Neural cell (in vitro differentiated cells): ENCODE results near the gene WDR37. TPM values are rescaled to one million over a fixed set of nuclear protein-coding genes. Genes with fewer than 3 reads are reported as not detected.

ENCODE experiments used
- H2AFZ ChIP-seq: fragments of 200-600, 300-800 bp; sonication (generic), shearing (Covaris generic); 2 replicates; pipeline ENCODE4 v1.6.0; 2014; ENCODE audit warnings: low read depth, mild to moderate bottlenecking, antibody characterized with exemption, low read length, moderate library complexity
- H3F3A ChIP-seq: fragments of 200-600 bp; shearing (Covaris generic); 2 replicates; pipeline ENCODE4 v1.6.1; 2016; ENCODE audit warnings: mild to moderate bottlenecking, moderate library complexity, mixed read lengths, antibody characterized with exemption, low read length; ENCODE audit not compliant: insufficient read depth, poor library complexity, severe bottlenecking
- H3K27ac ChIP-seq: fragments of 200-600, 300-800 bp; sonication (generic), shearing (Covaris generic); 2 replicates; pipeline ENCODE4 v1.5.1; 2014; ENCODE audit warnings: mild to moderate bottlenecking, low read length, moderate library complexity
- H3K27me3 ChIP-seq: fragments of 300-800, 200-600 bp; sonication (generic), shearing (Covaris generic); 2 replicates; pipeline ENCODE4 v1.6.0; 2014; ENCODE audit warnings: mild to moderate bottlenecking, low read depth, low read length, moderate library complexity; ENCODE audit not compliant: insufficient read depth
- H3K36me3 ChIP-seq: fragments of 300-800, 200-600 bp; sonication (generic), shearing (Covaris generic); 2 replicates; pipeline ENCODE4 v1.5.1; 2014; ENCODE audit warnings: mild to moderate bottlenecking, antibody characterized with exemption, low read length, moderate library complexity; ENCODE audit not compliant: insufficient read depth
- H3K4me2 ChIP-seq: fragments of 300-800, 200-600 bp; sonication (generic), shearing (Covaris generic); 2 replicates; pipeline ENCODE4 v1.6.0; 2014; ENCODE audit warnings: mild to moderate bottlenecking, low read length
- H3K4me3 ChIP-seq: fragments of 300-800, 200-600 bp; sonication (generic), shearing (Covaris generic); 2 replicates; pipeline ENCODE4 v1.5.1; 2014; ENCODE audit warnings: mild to moderate bottlenecking, low read length, moderate library complexity
- H3K79me2 ChIP-seq: fragments of 200-600 bp; shearing (Covaris generic); replicated peaks from 2 replicates; pipeline ENCODE4 v1.6.0; 2014; ENCODE audit warnings: mild to moderate bottlenecking, low read length, moderate library complexity; ENCODE audit not compliant: insufficient read depth
- H3K9ac ChIP-seq: fragments of 300-800, 200-600 bp; sonication (generic), shearing (Covaris generic); 2 replicates; pipeline ENCODE4 v1.6.1; 2016; ENCODE audit warnings: mild to moderate bottlenecking, low read length, mixed read lengths
- H3K9me2 ChIP-seq: fragments of 200-600 bp; shearing (Covaris generic); 2 replicates; pipeline ENCODE4 v1.6.1; 2016; ENCODE audit warnings: mild to moderate bottlenecking, low read length, mixed read lengths; ENCODE audit not compliant: insufficient read depth
- H3K9me3 ChIP-seq: fragments of 200-600, 300-800 bp; sonication (generic), shearing (Covaris generic); 2 replicates; pipeline ENCODE4 v1.6.1; 2016; ENCODE audit warnings: mild to moderate bottlenecking, mixed run types, low read length, moderate library complexity, mixed read lengths
- H4K20me1 ChIP-seq: fragments of 200-600 bp; shearing (Covaris generic); 2 replicates; pipeline ENCODE4 v1.6.1; 2016; ENCODE audit warnings: mild to moderate bottlenecking, mixed run types; ENCODE audit not compliant: insufficient read depth
- EP300 ChIP-seq: fragments of 450-650 bp; conservative IDR thresholded peaks from 2 replicates; pipeline ENCODE4 v1.6.1; 2014; ENCODE audit warnings: antibody characterized with exemption, mild to moderate bottlenecking, moderate library complexity; ENCODE audit not compliant: poor library complexity, severe bottlenecking
- EZH2 ChIP-seq: fragments of 200-600, 300-800 bp; shearing (Covaris generic), sonication (generic); IDR thresholded peaks from 2 replicates; pipeline ENCODE4 v1.6.1; 2014; ENCODE audit warnings: antibody characterized with exemption, low read length, borderline replicate concordance, mild to moderate bottlenecking; ENCODE audit not compliant: insufficient read depth, poor library complexity, severe bottlenecking
- MXI1 ChIP-seq: fragments of 450-650 bp; conservative IDR thresholded peaks from 2 replicates; pipeline ENCODE4 v1.6.1; 2014; ENCODE audit warnings: antibody characterized with exemption, mild to moderate bottlenecking; ENCODE audit not compliant: poor library complexity, severe bottlenecking
- POLR2AphosphoS5 ChIP-seq: IDR thresholded peaks from 2 replicates; pipeline ENCODE4 v1.6.1; 2012
- RAD21 ChIP-seq: fragments of 450-650 bp; conservative IDR thresholded peaks from 2 replicates; pipeline ENCODE4 v1.6.1; 2014; ENCODE audit warnings: antibody characterized with exemption, mild to moderate bottlenecking, moderate library complexity
- SMC3 ChIP-seq: fragments of 450-650 bp; conservative IDR thresholded peaks from 2 replicates; pipeline ENCODE4 v1.6.1; 2014; ENCODE audit warnings: antibody characterized with exemption, mild to moderate bottlenecking, moderate library complexity; ENCODE audit not compliant: poor library complexity
- TAF1 ChIP-seq: IDR thresholded peaks from 2 replicates; pipeline ENCODE4 v1.6.1; 2012; ENCODE audit warnings: low read depth
- polyA plus RNA-seq: library from polyadenylated mRNA; depleted of rRNA; stranded (reverse); fragments of >200 nt; gene quantifications from 2 replicates; pipeline ENCODE4 v1.2.3, GENCODE V29; 2014
- TF ChIP-seq, protein P1 (sequence below): IDR thresholded peaks from 2 replicates; pipeline ENCODE4 v1.6.1; 2012; ENCODE audit warnings: borderline replicate concordance
- TF ChIP-seq, protein P2 (sequence below): fragments of 450-650 bp; IDR thresholded peaks from 2 replicates; pipeline ENCODE4 v1.5.1; 2014; ENCODE audit warnings: antibody characterized with exemption, mild to moderate bottlenecking, moderate library complexity; ENCODE audit not compliant: poor library complexity, severe bottlenecking

Gene WDR37
- polyA plus RNA-seq, 1 donor from 2014 or later, result 32.3 TPM

- H3K4me3 ChIP-seq, result no peak overlapping the region
- H3K9ac ChIP-seq, result no peak overlapping the region
- no peak overlapping the region for H2AFZ ChIP-seq
- no peaks in the 10 kb centered on the region for H3K9me3 ChIP-seq
- H3K9me2 ChIP-seq, result no peaks in the 10 kb centered on the region
- no peaks in the 10 kb centered on the region for H3K27me3 ChIP-seq
- no peaks in the 10 kb centered on the region for H4K20me1 ChIP-seq
- no peaks in the 10 kb centered on the region for H3K79me2 ChIP-seq
- no peak overlapping the region for H3K4me2 ChIP-seq
- no peaks in the 10 kb centered on the region for H3F3A ChIP-seq
- no peaks in the 10 kb centered on the region for H3K36me3 ChIP-seq
- no peak overlapping the region for H3K27ac ChIP-seq
- TF ChIP-seq RAD21 (no peak), POLR2AphosphoS5 (no peak), SMC3 (no peak), TAF1 (no peak), EZH2 (no peak), MXI1 (no peak), EP300 (no peak)
- TF ChIP-seq, protein P1, sequence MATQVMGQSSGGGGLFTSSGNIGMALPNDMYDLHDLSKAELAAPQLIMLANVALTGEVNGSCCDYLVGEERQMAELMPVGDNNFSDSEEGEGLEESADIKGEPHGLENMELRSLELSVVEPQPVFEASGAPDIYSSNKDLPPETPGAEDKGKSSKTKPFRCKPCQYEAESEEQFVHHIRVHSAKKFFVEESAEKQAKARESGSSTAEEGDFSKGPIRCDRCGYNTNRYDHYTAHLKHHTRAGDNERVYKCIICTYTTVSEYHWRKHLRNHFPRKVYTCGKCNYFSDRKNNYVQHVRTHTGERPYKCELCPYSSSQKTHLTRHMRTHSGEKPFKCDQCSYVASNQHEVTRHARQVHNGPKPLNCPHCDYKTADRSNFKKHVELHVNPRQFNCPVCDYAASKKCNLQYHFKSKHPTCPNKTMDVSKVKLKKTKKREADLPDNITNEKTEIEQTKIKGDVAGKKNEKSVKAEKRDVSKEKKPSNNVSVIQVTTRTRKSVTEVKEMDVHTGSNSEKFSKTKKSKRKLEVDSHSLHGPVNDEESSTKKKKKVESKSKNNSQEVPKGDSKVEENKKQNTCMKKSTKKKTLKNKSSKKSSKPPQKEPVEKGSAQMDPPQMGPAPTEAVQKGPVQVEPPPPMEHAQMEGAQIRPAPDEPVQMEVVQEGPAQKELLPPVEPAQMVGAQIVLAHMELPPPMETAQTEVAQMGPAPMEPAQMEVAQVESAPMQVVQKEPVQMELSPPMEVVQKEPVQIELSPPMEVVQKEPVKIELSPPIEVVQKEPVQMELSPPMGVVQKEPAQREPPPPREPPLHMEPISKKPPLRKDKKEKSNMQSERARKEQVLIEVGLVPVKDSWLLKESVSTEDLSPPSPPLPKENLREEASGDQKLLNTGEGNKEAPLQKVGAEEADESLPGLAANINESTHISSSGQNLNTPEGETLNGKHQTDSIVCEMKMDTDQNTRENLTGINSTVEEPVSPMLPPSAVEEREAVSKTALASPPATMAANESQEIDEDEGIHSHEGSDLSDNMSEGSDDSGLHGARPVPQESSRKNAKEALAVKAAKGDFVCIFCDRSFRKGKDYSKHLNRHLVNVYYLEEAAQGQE, result no peak
- TF ChIP-seq, protein P2, sequence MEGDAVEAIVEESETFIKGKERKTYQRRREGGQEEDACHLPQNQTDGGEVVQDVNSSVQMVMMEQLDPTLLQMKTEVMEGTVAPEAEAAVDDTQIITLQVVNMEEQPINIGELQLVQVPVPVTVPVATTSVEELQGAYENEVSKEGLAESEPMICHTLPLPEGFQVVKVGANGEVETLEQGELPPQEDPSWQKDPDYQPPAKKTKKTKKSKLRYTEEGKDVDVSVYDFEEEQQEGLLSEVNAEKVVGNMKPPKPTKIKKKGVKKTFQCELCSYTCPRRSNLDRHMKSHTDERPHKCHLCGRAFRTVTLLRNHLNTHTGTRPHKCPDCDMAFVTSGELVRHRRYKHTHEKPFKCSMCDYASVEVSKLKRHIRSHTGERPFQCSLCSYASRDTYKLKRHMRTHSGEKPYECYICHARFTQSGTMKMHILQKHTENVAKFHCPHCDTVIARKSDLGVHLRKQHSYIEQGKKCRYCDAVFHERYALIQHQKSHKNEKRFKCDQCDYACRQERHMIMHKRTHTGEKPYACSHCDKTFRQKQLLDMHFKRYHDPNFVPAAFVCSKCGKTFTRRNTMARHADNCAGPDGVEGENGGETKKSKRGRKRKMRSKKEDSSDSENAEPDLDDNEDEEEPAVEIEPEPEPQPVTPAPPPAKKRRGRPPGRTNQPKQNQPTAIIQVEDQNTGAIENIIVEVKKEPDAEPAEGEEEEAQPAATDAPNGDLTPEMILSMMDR, result no peak
Measured at GRCh38 chr10:1020460-1020859, 35.7 kb upstream of the WDR37 start.

- Histone ChIP-seq H3K27me3 (no peaks in the 10 kb centered on the region), H3K27ac (no peak overlapping the region), H2AFZ (no peak overlapping the region), H3F3A (no peaks in the 10 kb centered on the region), H3K4me2 (no peak overlapping the region), H3K36me3 (no peaks in the 10 kb centered on the region), H3K9ac (no peak overlapping the region), H3K9me2 (no peaks in the 10 kb centered on the region), H3K4me3 (no peak overlapping the region), H3K79me2 (no peaks in the 10 kb centered on the region), H3K9me3 (no peaks in the 10 kb centered on the region), H4K20me1 (no peaks in the 10 kb centered on the region)
- TF ChIP-seq, protein P2, result no peak
- no peak for TF ChIP-seq RAD21
- no peak for TF ChIP-seq TAF1
- TF ChIP-seq SMC3, result no peak
- no peak for TF ChIP-seq POLR2AphosphoS5
- TF ChIP-seq MXI1, result no peak
Measured at GRCh38 chr10:1020958-1021357, 35.2 kb upstream of the WDR37 start.
